ENCODE measurements around the gene TBC1D8. TPM values are rescaled to one million over a fixed set of nuclear protein-coding genes. Genes with fewer than 3 reads are reported as not detected.

TBC1D8 gene
- total and polyA plus RNA-seq, 7 donors: 8.7 to 163 (median 50.4) TPM

GRCh38 chr2:100959225-100959880 lies 191.8 kb downstream of the TBC1D8 start:
- H3K27ac ChIP-seq: no peak overlapping the region

GRCh38 chr2:100957996-100958653 lies 193.1 kb downstream of the TBC1D8 start:
- 22 to 41% (median 29%) methylated on average over 16 of the region's 16 CpGs for WGBS, 3 donors
- Histone ChIP-seq H3K27me3 (ENCODE audit: insufficient read depth in 3 of 3, low read length in 2 of 3) (no peaks in the 10 kb centered on the region), H3K36me3 (ENCODE audit: insufficient read depth in 1 of 2, low read depth in 1 of 2) (no peaks in the 10 kb centered on the region), H3K4me1 (peaks cover 10% of the 10 kb centered on the region), H3K4me3 (peak overlapping the region; percentile 42), H3K9me3 (no peaks in the 10 kb centered on the region), H3K27ac (peak overlapping the region; percentile 34)
- intact Hi-C loops (cut with DNase I): loop anchor here (5.0 to 10.0 kb wide), 2 partner anchors 136 to 143 kb away; partner anchors contain the start of gene NPAS2 (in 1 of the 2)
- ATAC-seq (peak; percentile 91 to 96 (median 93)), DNase-seq (peak in 1 of 2 donors; percentile 31)
- TF ChIP-seq CTCF (IDR thresholded peaks at IDR 0.05): no peak

More at GRCh38 chr2:100959225-100959880, 191.8 kb downstream of the TBC1D8 start:
- intact Hi-C loops (cut with DNase I): loop anchor here (5.0 to 10.0 kb wide), 2 partner anchors 137 to 145 kb away; partner anchors contain the start of gene NPAS2 (in 1 of the 2)
- Histone ChIP-seq H3K9me3 (no peaks in the 10 kb centered on the region), H3K36me3 (ENCODE audit: insufficient read depth in 1 of 2, low read depth in 1 of 2) (no peaks in the 10 kb centered on the region), H3K4me1 (peaks cover 10% of the 10 kb centered on the region), H3K27me3 (ENCODE audit: insufficient read depth in 3 of 3, low read length in 2 of 3) (no peaks in the 10 kb centered on the region), H3K4me3 (no peak overlapping the region)
- no peak for TF ChIP-seq CTCF (IDR thresholded peaks at IDR 0.05)
- ATAC-seq (no peak), DNase-seq (no peak)
- WGBS, 3 donors: 32 to 41% (median 39%) methylated on average over 6 of the region's 6 CpGs

Other genes with a start within 250 kb of the TBC1D8 start
- gene RPL31, start 149.1 kb downstream of the TBC1D8 start, total RNA-seq: 1,000 to 10,000 TPM in 1 of 4 donors, 100 to 1,000 TPM in 3; 718 to 1,227 (median 793) TPM
- gene RPL31, start 149.1 kb downstream of the TBC1D8 start, polyA plus RNA-seq: 1,000 to 10,000 TPM; 2,383 to 3,893 (median 2,730) TPM
- gene CNOT11, start 101.5 kb upstream of the TBC1D8 start, total RNA-seq: 10 to 100 TPM; 29.6 to 42.1 (median 34.8) TPM
- 10 to 100 TPM; 17.1 to 38.0 (median 17.6) TPM for gene CNOT11, start 101.5 kb upstream of the TBC1D8 start, polyA plus RNA-seq
- 10 to 100 TPM; 13.5 to 23.7 (median 20.0) TPM for gene RNF149, start 157.3 kb upstream of the TBC1D8 start, total RNA-seq
- gene RNF149, start 157.3 kb upstream of the TBC1D8 start, polyA plus RNA-seq: 10 to 100 TPM; 10.7 to 22.8 (median 11.3) TPM
- under 1 TPM in 2 of 4 donors, not detected in 2; 0.13 to 0.34 TPM for gene CREG2, start 236.1 kb upstream of the TBC1D8 start, total RNA-seq
- gene CREG2, start 236.1 kb upstream of the TBC1D8 start, polyA plus RNA-seq: under 1 TPM in 2 of 3 donors, not detected in 1; 0.04 to 0.07 TPM

Measured in psoas muscle (tissue), 8 donors.